ENCODE data around the gene GAL3ST1. TPM values are rescaled to one million over a fixed set of nuclear protein-coding genes. Genes with fewer than 3 reads are reported as not detected.
"Not testable (repeated sequence)": the region's sequence is repeated elsewhere in the genome, so short reads cannot be mapped to it uniquely, and the experiment has no call there.

GAL3ST1 gene
- total RNA-seq, 2 donors from 2014 or later: 1.3 TPM; not detected in 1

GRCh38 chr22:30564045-30564760 lies 10.3 kb downstream of the GAL3ST1 start:
- Mint-ChIP-seq H3K9me3 (no peaks in the 10 kb centered on the region), H3K4me1 (no peaks in the 10 kb centered on the region), H3K36me3 (ENCODE audit: low read depth) (no peaks in the 10 kb centered on the region), H3K27ac (no peak overlapping the region), H3K27me3 (no peaks in the 10 kb centered on the region), H3K4me3 (no peak overlapping the region)
- no peak for ATAC-seq (replicated peaks)

GRCh38 chr22:30562366-30562765 lies 12.1 kb downstream of the GAL3ST1 start:
- Mint-ChIP-seq H3K9me3 (no peaks in the 10 kb centered on the region), H3K27ac (no peak overlapping the region), H3K27me3 (no peaks in the 10 kb centered on the region), H3K4me3 (no peak overlapping the region), H3K4me1 (no peaks in the 10 kb centered on the region), H3K36me3 (ENCODE audit: low read depth) (no peaks in the 10 kb centered on the region)
- no peak for ATAC-seq (replicated peaks)

GRCh38 chr22:30561402-30562189 lies 12.9 kb downstream of the GAL3ST1 start:
- H3K36me3 Mint-ChIP-seq (ENCODE audit: low read depth): no peaks in the 10 kb centered on the region
- H3K4me3 Mint-ChIP-seq: no peak overlapping the region
- ATAC-seq (replicated peaks): no peak
- H3K9me3 Mint-ChIP-seq: no peaks in the 10 kb centered on the region
- no peaks in the 10 kb centered on the region for H3K4me1 Mint-ChIP-seq
- no peak overlapping the region for H3K27ac Mint-ChIP-seq
- no peaks in the 10 kb centered on the region for H3K27me3 Mint-ChIP-seq

- H3K27me3 Mint-ChIP-seq; H3K4me1 Mint-ChIP-seq; H3K9me3 Mint-ChIP-seq; H3K36me3 Mint-ChIP-seq (ENCODE audit: low read depth); H3K27ac Mint-ChIP-seq; H3K4me3 Mint-ChIP-seq: not testable (repeated sequence)
- peak; percentile 64 for ATAC-seq (replicated peaks)
These were observed 13.7 kb downstream of the GAL3ST1 start for GRCh38 chr22:30560643-30561202.

- no peaks in the 10 kb centered on the region for H3K9me3 Mint-ChIP-seq
- no peak for ATAC-seq (replicated peaks)
- H3K36me3 Mint-ChIP-seq (ENCODE audit: low read depth): no peaks in the 10 kb centered on the region
- no peaks in the 10 kb centered on the region for H3K4me1 Mint-ChIP-seq
- H3K27me3 Mint-ChIP-seq: no peaks in the 10 kb centered on the region
- H3K4me3 Mint-ChIP-seq: no peak overlapping the region
- H3K27ac Mint-ChIP-seq: no peak overlapping the region
These were observed 14.6 kb downstream of the GAL3ST1 start for GRCh38 chr22:30559889-30560288.

- no peak for ATAC-seq (replicated peaks)
- H3K36me3 Mint-ChIP-seq (ENCODE audit: low read depth): no peaks in the 10 kb centered on the region
- H3K27me3 Mint-ChIP-seq: no peaks in the 10 kb centered on the region
- no peak overlapping the region for H3K4me3 Mint-ChIP-seq
- H3K27ac Mint-ChIP-seq: no peak overlapping the region
- no peaks in the 10 kb centered on the region for H3K9me3 Mint-ChIP-seq
- H3K4me1 Mint-ChIP-seq: no peaks in the 10 kb centered on the region
These were observed 17.2 kb downstream of the GAL3ST1 start for GRCh38 chr22:30557243-30557642.

- Mint-ChIP-seq H3K36me3 (ENCODE audit: low read depth) (no peaks in the 10 kb centered on the region), H3K9me3 (no peaks in the 10 kb centered on the region), H3K4me3 (no peak overlapping the region), H3K27me3 (no peaks in the 10 kb centered on the region), H3K4me1 (no peaks in the 10 kb centered on the region), H3K27ac (no peak overlapping the region)
- ATAC-seq (replicated peaks): no peak
These were observed 18.1 kb downstream of the GAL3ST1 start for GRCh38 chr22:30556388-30556787.

GRCh38 chr22:30555282-30556210 lies 18.9 kb downstream of the GAL3ST1 start:
- no peaks in the 10 kb centered on the region for H3K27me3 Mint-ChIP-seq
- no peak for ATAC-seq (replicated peaks)
- no peaks in the 10 kb centered on the region for H3K36me3 Mint-ChIP-seq (ENCODE audit: low read depth)
- no peak overlapping the region for H3K4me3 Mint-ChIP-seq
- H3K4me1 Mint-ChIP-seq: no peaks in the 10 kb centered on the region
- H3K9me3 Mint-ChIP-seq: no peaks in the 10 kb centered on the region
- no peak overlapping the region for H3K27ac Mint-ChIP-seq

- no peak overlapping the region for H3K27ac Mint-ChIP-seq
- H3K4me1 Mint-ChIP-seq: no peaks in the 10 kb centered on the region
- no peaks in the 10 kb centered on the region for H3K9me3 Mint-ChIP-seq
- no peak for ATAC-seq (replicated peaks)
- no peaks in the 10 kb centered on the region for H3K36me3 Mint-ChIP-seq (ENCODE audit: low read depth)
- H3K27me3 Mint-ChIP-seq: no peaks in the 10 kb centered on the region
- H3K4me3 Mint-ChIP-seq: no peak overlapping the region
These were observed 20.5 kb downstream of the GAL3ST1 start for GRCh38 chr22:30553971-30554370.

GRCh38 chr22:30552719-30553118 lies 21.7 kb downstream of the GAL3ST1 start:
- Mint-ChIP-seq H3K4me1 (no peaks in the 10 kb centered on the region), H3K36me3 (ENCODE audit: low read depth) (no peaks in the 10 kb centered on the region), H3K27me3 (no peaks in the 10 kb centered on the region), H3K9me3 (no peaks in the 10 kb centered on the region), H3K4me3 (no peak overlapping the region), H3K27ac (no peak overlapping the region)
- ATAC-seq (replicated peaks): no peak

- H3K27me3 Mint-ChIP-seq; H3K27ac Mint-ChIP-seq; ATAC-seq (replicated peaks); H3K4me3 Mint-ChIP-seq; H3K4me1 Mint-ChIP-seq; H3K36me3 Mint-ChIP-seq (ENCODE audit: low read depth); H3K9me3 Mint-ChIP-seq: not testable (repeated sequence)
These were observed 22.7 kb downstream of the GAL3ST1 start for GRCh38 chr22:30551813-30552212.

GRCh38 chr22:30547188-30547587 lies 27.3 kb downstream of the GAL3ST1 start:
- no peaks in the 10 kb centered on the region for H3K9me3 Mint-ChIP-seq
- no peak overlapping the region for H3K4me3 Mint-ChIP-seq
- H3K27me3 Mint-ChIP-seq: peaks cover 20% of the 10 kb centered on the region
- no peak overlapping the region for H3K27ac Mint-ChIP-seq
- H3K36me3 Mint-ChIP-seq (ENCODE audit: low read depth): no peaks in the 10 kb centered on the region
- H3K4me1 Mint-ChIP-seq: no peaks in the 10 kb centered on the region
- no peak for ATAC-seq (replicated peaks)

- no peak for ATAC-seq (replicated peaks)
- Mint-ChIP-seq H3K4me3 (no peak within 1 kb of the TSS), H3K9me3 (no peaks in the 10 kb centered on the region), H3K36me3 (ENCODE audit: low read depth) (no peaks in the 10 kb centered on the region), H3K27me3 (peaks cover 20% of the 10 kb centered on the region), H3K4me1 (no peaks in the 10 kb centered on the region), H3K27ac (no peak within 1 kb of the TSS)
These were observed 27.8 kb downstream of the GAL3ST1 start, which contains the start of gene SEC14L6 for GRCh38 chr22:30546616-30547015. Gene SEC14L6, minus strand, starts transcription at chr22:30546741. Its CDS starts 59 bp downstream, at chr22:30546682.

GRCh38 chr22:30542811-30543188 lies 31.7 kb downstream of the GAL3ST1 start:
- no peak for ATAC-seq (replicated peaks)
- H3K27ac Mint-ChIP-seq: no peak overlapping the region
- no peaks in the 10 kb centered on the region for H3K4me1 Mint-ChIP-seq
- H3K27me3 Mint-ChIP-seq: peaks cover 24% of the 10 kb centered on the region
- H3K9me3 Mint-ChIP-seq: no peaks in the 10 kb centered on the region
- peak overlapping the region; percentile 28 for H3K4me3 Mint-ChIP-seq
- no peaks in the 10 kb centered on the region for H3K36me3 Mint-ChIP-seq (ENCODE audit: low read depth)

Data from activated T-helper 17 cell treated with anti-CD3 and anti-CD28 coated beads, Interleukin-2, amount 50 U/mL, for 72 hours (primary cell).